CD14-positive monocyte (primary cell): Measurements from ENCODE around the gene CCBE1. TPM values are rescaled to one million over a fixed set of nuclear protein-coding genes. Genes with fewer than 3 reads are reported as not detected.

Experiments used
- DNase-seq, 3 donors: peaks; one replicate each; pipeline ENCODE4 v3.0.0-alpha.2; 2011 to 2022
- H2AFZ ChIP-seq: 2 replicates; pipeline ENCODE4 v1.6.0; 2012; ENCODE audit warnings: mild to moderate bottlenecking, low read depth, low read length, inconsistent platforms; ENCODE audit not compliant: insufficient read depth, poor library complexity, severe bottlenecking
- H3K27ac ChIP-seq, 2 donors: 1 replicate in 1 of 2; 2 replicates in 1 of 2; pipeline ENCODE4 v1.5.1; 2012 to 2013; ENCODE audit warnings: low read length in 2 of 2, control low read depth in 1 of 2, inconsistent platforms in 1 of 2, low read depth in 1 of 2, mild to moderate bottlenecking in 1 of 2
- H3K27me3 ChIP-seq, 2 donors: one replicate each; pipeline versions ENCODE4 v1.6.0 to v1.6.1; 2011 to 2013; ENCODE audit warnings: low read length in 2 of 2; ENCODE audit not compliant: control insufficient read depth in 2 of 2, insufficient read depth in 2 of 2
- H3K36me3 ChIP-seq, 2 donors: replicated peaks in 1 of 2; 1 replicate in 1 of 2; 2 replicates in 1 of 2; pipeline versions ENCODE4 v1.5.1 to v1.6.1; 2012 to 2013; ENCODE audit warnings: low read length in 2 of 2, control low read depth in 1 of 2, inconsistent platforms in 1 of 2, mild to moderate bottlenecking in 1 of 2; ENCODE audit not compliant: insufficient read depth in 2 of 2, control insufficient read depth in 1 of 2
- H3K4me1 ChIP-seq, 2 donors: 1 replicate in 1 of 2; 2 replicates in 1 of 2; pipeline versions ENCODE4 v1.5.1 to v1.6.1; 2012 to 2013; ENCODE audit warnings: low read length in 2 of 2, control low read depth in 1 of 2, inconsistent platforms in 1 of 2, mild to moderate bottlenecking in 1 of 2, moderate library complexity in 1 of 2; ENCODE audit not compliant: insufficient read depth in 2 of 2, control insufficient read depth in 1 of 2
- H3K4me2 ChIP-seq: replicated peaks from 2 replicates; pipeline ENCODE3; 2012; ENCODE audit warnings: low read length, moderate library complexity, mild to moderate bottlenecking; ENCODE audit not compliant: poor library complexity, severe bottlenecking; ENCODE audit errors: extremely low read depth
- H3K4me3 ChIP-seq, 3 experiments: fragments of 200-600 bp in 1 of 3; sonication (generic) in 1 of 3; replicated peaks in 1 of 3; 1 replicate in 2 of 3; 2 replicates in 1 of 3; pipeline ENCODE4 v1.5.1; 2011 to 2013; ENCODE audit warnings: low read length in 3 of 3, mild to moderate bottlenecking in 3 of 3, control low read depth in 2 of 3, low read depth in 2 of 3, inconsistent platforms in 1 of 3, moderate library complexity in 1 of 3
- H3K79me2 ChIP-seq: 2 replicates; pipeline ENCODE4 v1.6.0; 2012; ENCODE audit warnings: mild to moderate bottlenecking, control low read depth, inconsistent platforms, low read length, moderate library complexity; ENCODE audit not compliant: insufficient read depth
- H3K9ac ChIP-seq: 2 replicates; pipeline ENCODE4 v1.6.0; 2017; ENCODE audit warnings: low read length, mild to moderate bottlenecking; ENCODE audit not compliant: insufficient read depth, poor library complexity, severe bottlenecking
- H3K9me3 ChIP-seq, 2 donors: replicated peaks in 1 of 2; 1 replicate in 1 of 2; 2 replicates in 1 of 2; pipeline versions ENCODE4 v1.5.1 to v1.6.1; 2012 to 2013; ENCODE audit warnings: low read length in 2 of 2, control low read depth in 1 of 2; ENCODE audit not compliant: control insufficient read depth in 1 of 2, insufficient read depth in 1 of 2
- H4K20me1 ChIP-seq: 2 replicates; pipeline ENCODE4 v1.6.0; 2012; ENCODE audit warnings: mild to moderate bottlenecking, low read length, control low read depth, moderate library complexity; ENCODE audit not compliant: insufficient read depth
- H3K27ac Mint-ChIP-seq, 7 donors: one replicate each; pipeline ENCODE4 v1.8.0; 2020; ENCODE audit warnings: mild to moderate bottlenecking in 7 of 7, mixed read lengths in 7 of 7, moderate library complexity in 6 of 7, inconsistent platforms in 2 of 7
- H3K27me3 Mint-ChIP-seq, 3 donors: one replicate each; pipeline ENCODE4 v1.8.0; 2021 to 2022; ENCODE audit warnings: low read depth in 3 of 3, mild to moderate bottlenecking in 3 of 3, mixed read lengths in 3 of 3, moderate library complexity in 3 of 3, inconsistent platforms in 1 of 3
- H3K36me3 Mint-ChIP-seq, 2 donors: one replicate each; pipeline ENCODE4 v1.8.0; 2020; ENCODE audit warnings: mixed read lengths in 2 of 2, inconsistent platforms in 1 of 2, mild to moderate bottlenecking in 1 of 2
- H3K4me1 Mint-ChIP-seq: one replicate; pipeline ENCODE4 v1.8.0; 2020; ENCODE audit warnings: mild to moderate bottlenecking, mixed read lengths
- H3K4me3 Mint-ChIP-seq, 2 donors: one replicate each; pipeline ENCODE4 v1.8.0; 2020; ENCODE audit warnings: mild to moderate bottlenecking in 2 of 2, mixed read lengths in 2 of 2, moderate library complexity in 1 of 2
- H3K9me3 Mint-ChIP-seq, 7 donors: one replicate each; pipeline ENCODE4 v1.8.0; 2020 to 2022; ENCODE audit warnings: mixed read lengths in 7 of 7, mild to moderate bottlenecking in 6 of 7, moderate library complexity in 6 of 7, inconsistent platforms in 2 of 7
- WGBS: methylation state at CpG from one replicate; pipeline ENCODE4 v1.1.5; 2013; ENCODE audit warnings: missing lambda C conversion rate; ENCODE audit not compliant: insufficient coverage; 5-methylcytosine and 5-hydroxymethylcytosine counted together
- intact Hi-C, 2 donors: fragments of 100-400 bp; cut with micrococcal nuclease; formaldehyde crosslinking; loops; one replicate each; pipeline versions ENCODE4 v1.15.0 to v1.15.1; 2023
- polyA plus RNA-seq, 3 donors: library from polyadenylated mRNA; depleted of rRNA in 1 of 3; unstranded in 2 of 3; stranded (reverse) in 1 of 3; fragments of 300-500 nt in 2 of 3; fragments of >200 nt in 1 of 3; fragmentation: Illumina TruSeq in 2 of 3; gene quantifications; 1 replicate in 2 of 3; 2 replicates in 1 of 3; pipeline ENCODE4 v1.2.3, GENCODE V29; 2012 to 2021
- TF ChIP-seq, protein P1 (sequence below): fragments of 200-600 bp; IDR thresholded peaks from one replicate; pipeline ENCODE4 v1.8.0; 2022; ENCODE audit warnings: antibody characterized with exemption, mild to moderate bottlenecking

CCBE1 gene
- polyA plus RNA-seq, 3 donors: not detected

DNA sequence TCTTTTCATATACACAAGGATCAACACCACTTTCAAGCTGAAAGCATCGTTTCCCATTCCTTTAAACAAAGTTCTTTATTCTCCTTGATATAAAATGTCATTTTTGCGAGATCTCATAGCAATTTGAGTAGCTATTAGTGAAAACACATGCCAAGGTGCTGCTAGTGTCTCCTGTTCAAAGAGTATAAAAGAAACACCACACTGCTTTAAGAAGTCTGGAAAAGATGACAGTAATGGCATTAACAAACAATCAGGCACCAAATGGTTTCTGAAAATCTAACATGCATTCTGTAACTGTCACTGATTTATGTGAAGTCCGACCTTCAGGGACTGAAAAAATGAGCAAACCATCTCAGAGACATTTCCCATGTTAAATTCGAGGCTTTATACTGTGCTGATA lies 2.4 kb downstream of the CCBE1 start:
- Histone ChIP-seq H2AFZ (no peak overlapping the region), H3K9me3 (peaks cover 0 to 3% of the 10 kb centered on the region in 2 donors), H3K4me3 (no peak overlapping the region), H3K79me2 (no peaks in the 10 kb centered on the region), H3K27ac (no peak overlapping the region), H3K4me2 (no peak overlapping the region), H3K27me3 (peaks cover 40 to 61% of the 10 kb centered on the region in 2 donors), H3K9ac (no peak overlapping the region), H3K36me3 (no peaks in the 10 kb centered on the region), H4K20me1 (no peaks in the 10 kb centered on the region), H3K4me1 (peaks cover 0 to 8% of the 10 kb centered on the region in 2 donors)
- Mint-ChIP-seq H3K4me3 (no peak overlapping the region), H3K36me3 (no peaks in the 10 kb centered on the region), H3K4me1 (peaks cover 13% of the 10 kb centered on the region), H3K27ac (no peak overlapping the region), H3K27me3 (peaks cover 57 to 66% (median 59%) of the 10 kb centered on the region in 3 donors), H3K9me3 (peaks cover 0 to 10% (median 2%) of the 10 kb centered on the region in 7 donors)
- TF ChIP-seq, protein P1, sequence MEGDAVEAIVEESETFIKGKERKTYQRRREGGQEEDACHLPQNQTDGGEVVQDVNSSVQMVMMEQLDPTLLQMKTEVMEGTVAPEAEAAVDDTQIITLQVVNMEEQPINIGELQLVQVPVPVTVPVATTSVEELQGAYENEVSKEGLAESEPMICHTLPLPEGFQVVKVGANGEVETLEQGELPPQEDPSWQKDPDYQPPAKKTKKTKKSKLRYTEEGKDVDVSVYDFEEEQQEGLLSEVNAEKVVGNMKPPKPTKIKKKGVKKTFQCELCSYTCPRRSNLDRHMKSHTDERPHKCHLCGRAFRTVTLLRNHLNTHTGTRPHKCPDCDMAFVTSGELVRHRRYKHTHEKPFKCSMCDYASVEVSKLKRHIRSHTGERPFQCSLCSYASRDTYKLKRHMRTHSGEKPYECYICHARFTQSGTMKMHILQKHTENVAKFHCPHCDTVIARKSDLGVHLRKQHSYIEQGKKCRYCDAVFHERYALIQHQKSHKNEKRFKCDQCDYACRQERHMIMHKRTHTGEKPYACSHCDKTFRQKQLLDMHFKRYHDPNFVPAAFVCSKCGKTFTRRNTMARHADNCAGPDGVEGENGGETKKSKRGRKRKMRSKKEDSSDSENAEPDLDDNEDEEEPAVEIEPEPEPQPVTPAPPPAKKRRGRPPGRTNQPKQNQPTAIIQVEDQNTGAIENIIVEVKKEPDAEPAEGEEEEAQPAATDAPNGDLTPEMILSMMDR: no peak
- 84% methylated on average over 2 of the region's 4 CpGs for WGBS
- intact Hi-C loops: loop anchor here in 1 of 2 donors (5.0 kb wide), 1 partner anchor 852 kb away; no protein-coding TSS in a partner anchor
- no peak for DNase-seq

DNA sequence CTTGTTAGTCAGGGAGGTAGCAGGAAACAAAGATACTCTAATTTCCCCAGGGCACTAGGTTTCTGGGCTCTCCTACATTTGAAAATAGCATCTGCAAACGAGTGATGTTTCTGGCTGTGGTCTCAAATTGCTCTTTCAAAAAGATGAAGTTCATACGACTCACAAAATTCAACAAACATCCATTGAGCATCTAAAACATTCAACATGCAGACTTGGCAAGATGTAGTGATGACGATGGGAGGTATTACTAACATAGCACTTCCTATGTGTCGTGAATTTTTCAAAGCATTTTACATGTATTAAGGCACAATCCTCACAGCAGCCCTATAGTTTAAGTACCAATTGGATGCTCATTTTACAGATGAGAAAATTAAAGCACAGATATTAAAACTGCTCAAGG lies 5.2 kb downstream of the CCBE1 start:
- Histone ChIP-seq H3K9me3 (peaks cover 0 to 2% of the 10 kb centered on the region in 2 donors), H3K4me1 (peaks cover 0 to under 1% of the 10 kb centered on the region in 2 donors), H4K20me1 (no peaks in the 10 kb centered on the region), H2AFZ (no peak overlapping the region), H3K4me3 (no peak overlapping the region), H3K27ac (no peak overlapping the region), H3K79me2 (no peaks in the 10 kb centered on the region), H3K27me3 (peaks cover 23 to 33% of the 10 kb centered on the region in 2 donors), H3K36me3 (no peaks in the 10 kb centered on the region), H3K4me2 (no peak overlapping the region), H3K9ac (no peak overlapping the region)
- no peak for DNase-seq
- Mint-ChIP-seq H3K4me1 (peaks cover 4% of the 10 kb centered on the region), H3K9me3 (peaks cover 0 to 4% (median 2%) of the 10 kb centered on the region in 7 donors), H3K36me3 (no peaks in the 10 kb centered on the region), H3K27me3 (peaks cover 31 to 40% (median 40%) of the 10 kb centered on the region in 3 donors), H3K27ac (no peak overlapping the region), H3K4me3 (no peak overlapping the region)
- intact Hi-C loops: no loop called here
- TF ChIP-seq, protein P1: no peak
- WGBS: no CpG with 5 or more reads among the region's 4 CpGs
